HEK293 (cell line): ENCODE results near the gene SERINC2.

ENCODE experiments used
- CTCF ChIA-PET: fragments of 350-600 bp; formaldehyde crosslinking; extraction: SDS; loops from one replicate; lab custom pipeline; 2021; ENCODE audit warnings: antibody characterized with exemption; lab: Yijun Ruan, JAX
- POLR2A ChIA-PET: fragments of 300-600 bp; formaldehyde crosslinking; extraction: SDS; loops from one replicate; lab custom pipeline; 2020; ENCODE audit warnings: antibody characterized with exemption, inconsistent platforms; lab: Yijun Ruan, JAX
- H3K27ac ChIP-seq: fragments of 200-500 bp; sonication (Bioruptor generic); 2 replicates; pipeline ENCODE4 v1.5.1; 2014; ENCODE audit warnings: low read depth, low read length, control low read depth, inconsistent platforms; ENCODE audit errors: extremely low read depth
- H3K36me3 ChIP-seq, 2 experiments: fragments of 200-500 bp in 1 of 2; sonication (Bioruptor generic) in 1 of 2; 1 replicate in 1 of 2; 2 replicates in 1 of 2; pipeline ENCODE4 v1.5.1; 2014 to 2017; ENCODE audit warnings: inconsistent platforms in 2 of 2, low read length in 2 of 2; ENCODE audit not compliant: control insufficient read depth in 2 of 2, insufficient read depth in 1 of 2
- H3K4me1 ChIP-seq: fragments of 200-500 bp; sonication (Bioruptor generic); 2 replicates; pipeline ENCODE4 v1.5.1; 2014; ENCODE audit warnings: mild to moderate bottlenecking, low read length, inconsistent platforms; ENCODE audit not compliant: control insufficient read depth, insufficient read depth
- H3K4me3 ChIP-seq: 2 replicates; pipeline ENCODE4 v1.5.1; 2011; ENCODE audit warnings: low read depth, mild to moderate bottlenecking, control low read depth, low read length, moderate library complexity
- H3K9me3 ChIP-seq: fragments of 200-500 bp; sonication (Bioruptor generic); 2 replicates; pipeline ENCODE4 v1.5.1; 2014; ENCODE audit warnings: low read depth, low read length, inconsistent platforms; ENCODE audit not compliant: control insufficient read depth, insufficient read depth
- BCL6B ChIP-seq: fragments of 450-650 bp; formaldehyde crosslinking; IDR thresholded peaks from 2 replicates; pipeline ENCODE4 v1.5.1; 2017; ENCODE audit warnings: missing biosample characterization, missing genetic modification characterization
- GLI4 ChIP-seq: fragments of 450-650 bp; formaldehyde crosslinking; IDR thresholded peaks from 2 replicates; pipeline ENCODE4 v1.5.1; 2016; ENCODE audit warnings: missing biosample characterization, missing genetic modification characterization
- GLIS2 ChIP-seq: fragments of 450-650 bp; formaldehyde crosslinking; IDR thresholded peaks from 2 replicates; pipeline ENCODE4 v1.5.1; 2016; ENCODE audit warnings: missing biosample characterization, missing genetic modification characterization
- IKZF3 ChIP-seq: fragments of 450-650 bp; IDR thresholded peaks from 2 replicates; pipeline ENCODE4 v1.5.0; 2018; ENCODE audit warnings: missing biosample characterization, mild to moderate bottlenecking, missing genetic modification characterization, moderate library complexity
- KLF10 ChIP-seq: fragments of 450-650 bp; IDR thresholded peaks from 2 replicates; pipeline ENCODE4 v1.5.1; 2018; ENCODE audit warnings: missing biosample characterization, mild to moderate bottlenecking, missing genetic modification characterization
- PRDM10 ChIP-seq: fragments of 450-650 bp; formaldehyde crosslinking; IDR thresholded peaks from 2 replicates; pipeline ENCODE4 v1.5.1; 2016; ENCODE audit warnings: missing biosample characterization, missing genetic modification characterization
- ZBTB1 ChIP-seq: fragments of 450-650 bp; formaldehyde crosslinking; IDR thresholded peaks from 2 replicates; pipeline ENCODE4 v1.5.1; 2016; ENCODE audit warnings: missing biosample characterization, missing genetic modification characterization
- ZBTB17 ChIP-seq: fragments of 450-650 bp; formaldehyde crosslinking; IDR thresholded peaks from 2 replicates; pipeline ENCODE4 v1.5.1; 2016; ENCODE audit warnings: missing biosample characterization, missing genetic modification characterization
- ZFP3 ChIP-seq: fragments of 450-650 bp; formaldehyde crosslinking; IDR thresholded peaks from 2 replicates; pipeline ENCODE4 v1.5.1; 2016; ENCODE audit warnings: low read depth, missing biosample characterization, missing genetic modification characterization
- ZFP69B ChIP-seq: fragments of 450-650 bp; formaldehyde crosslinking; IDR thresholded peaks from 2 replicates; pipeline ENCODE4 v1.5.1; 2016; ENCODE audit warnings: missing biosample characterization, missing genetic modification characterization
- ZNF146 ChIP-seq: fragments of 450-650 bp; formaldehyde crosslinking; IDR thresholded peaks from 2 replicates; pipeline ENCODE4 v1.5.1; 2016; ENCODE audit warnings: missing biosample characterization, missing genetic modification characterization
- ZNF292 ChIP-seq: fragments of 450-650 bp; formaldehyde crosslinking; IDR thresholded peaks from 2 replicates; pipeline ENCODE4 v1.5.1; 2016; ENCODE audit warnings: low read depth, missing biosample characterization, missing genetic modification characterization, borderline replicate concordance
- ZNF341 ChIP-seq: fragments of 450-650 bp; formaldehyde crosslinking; IDR thresholded peaks from 2 replicates; pipeline ENCODE4; 2016; ENCODE audit warnings: low read depth, missing biosample characterization, missing genetic modification characterization
- ZNF354C ChIP-seq: fragments of 450-650 bp; formaldehyde crosslinking; IDR thresholded peaks from 2 replicates; pipeline ENCODE4 v1.5.1; 2016; ENCODE audit warnings: missing biosample characterization, missing genetic modification characterization, low read depth, borderline replicate concordance
- ZNF426 ChIP-seq: fragments of 450-650 bp; formaldehyde crosslinking; IDR thresholded peaks from 2 replicates; pipeline ENCODE4 v1.5.1; 2017; ENCODE audit warnings: missing biosample characterization, missing genetic modification characterization, mild to moderate bottlenecking, inconsistent platforms, moderate library complexity
- ZNF473 ChIP-seq: fragments of 450-650 bp; formaldehyde crosslinking; IDR thresholded peaks from 2 replicates; pipeline ENCODE4 v1.5.1; 2017; ENCODE audit warnings: missing biosample characterization, missing genetic modification characterization
- ZNF555 ChIP-seq: fragments of 450-650 bp; formaldehyde crosslinking; conservative IDR thresholded peaks from 2 replicates; pipeline ENCODE4 v1.5.1; 2017; ENCODE audit warnings: missing biosample characterization, mild to moderate bottlenecking, missing genetic modification characterization, inconsistent platforms
- ZNF626 ChIP-seq: fragments of 450-650 bp; sonication (Bioruptor Pico); formaldehyde crosslinking; IDR thresholded peaks from 2 replicates; pipeline ENCODE4 v1.5.1; 2018; ENCODE audit warnings: missing biosample characterization, missing genetic modification characterization, inconsistent platforms
- ZNF707 ChIP-seq: fragments of 450-650 bp; formaldehyde crosslinking; IDR thresholded peaks from 2 replicates; pipeline ENCODE4 v1.5.1; 2016; ENCODE audit warnings: missing biosample characterization, missing genetic modification characterization
- ZNF791 ChIP-seq: fragments of 450-650 bp; formaldehyde crosslinking; IDR thresholded peaks from 2 replicates; pipeline ENCODE4 v1.5.1; 2016; ENCODE audit warnings: missing biosample characterization, missing genetic modification characterization
- ZNF830 ChIP-seq: fragments of 450-650 bp; IDR thresholded peaks from 2 replicates; pipeline ENCODE4 v1.5.0; 2018; ENCODE audit warnings: missing biosample characterization, missing genetic modification characterization, low read depth, mild to moderate bottlenecking, moderate library complexity
- ZNF837 ChIP-seq: fragments of 450-650 bp; formaldehyde crosslinking; IDR thresholded peaks from 2 replicates; pipeline ENCODE4 v1.5.1; 2016; ENCODE audit warnings: missing biosample characterization, missing genetic modification characterization
- TF ChIP-seq, protein P1 (sequence below): fragments of 450-650 bp; formaldehyde crosslinking; conservative IDR thresholded peaks from 2 replicates; pipeline ENCODE4 v1.5.1; 2016; ENCODE audit warnings: low read depth, missing biosample characterization, missing genetic modification characterization
- TF ChIP-seq, protein P2 (sequence below): fragments of 450-650 bp; formaldehyde crosslinking; IDR thresholded peaks from 2 replicates; pipeline ENCODE4 v1.5.1; 2016; ENCODE audit warnings: missing biosample characterization, missing genetic modification characterization
- TF ChIP-seq, protein P3 (sequence below): fragments of 450-650 bp; formaldehyde crosslinking; IDR thresholded peaks from 2 replicates; pipeline ENCODE4 v1.5.1; 2016; ENCODE audit warnings: missing biosample characterization, missing genetic modification characterization

Gene SERINC2

GRCh38 chr1:31376375-31377134 is 36.5 kb upstream of the SERINC2 start:
- Histone ChIP-seq H3K36me3 (no peaks in the 10 kb centered on the region), H3K4me3 (no peak overlapping the region), H3K4me1 (no peaks in the 10 kb centered on the region), H3K9me3 (no peaks in the 10 kb centered on the region), H3K27ac (no peak overlapping the region)
- POLR2A ChIA-PET = interaction anchor here (1.0 to 1.8 kb wide), 2 partner anchors 35 to 80 kb away, joined by 3 to 11 read pairs; partner anchors contain the start of genes SNRNP40 and ZCCHC17
- CTCF ChIA-PET = interaction anchor here (0.8 to 1.9 kb wide), 5 partner anchors 18 to 192 kb away, joined by 4 to 8 read pairs (median 5); no protein-coding TSS in a partner anchor
- TF ChIP-seq ZNF791 (tag by site-specific recombination) = no peak
- TF ChIP-seq ZNF626 (tag by site-specific recombination) = no peak
- TF ChIP-seq ZNF426 = no peak
- 0 out of 2 replicates have a peak, but pooled peaks have one; percentile 31 for TF ChIP-seq ZBTB17
- TF ChIP-seq ZBTB1 (tag by site-specific recombination) = no peak
- no peak for TF ChIP-seq ZNF292 (tag by site-specific recombination)
- TF ChIP-seq ZNF341 (tag by site-specific recombination) = peak; percentile 65
- TF ChIP-seq ZNF146 (tag by site-specific recombination) = no peak
- no peak for TF ChIP-seq GLIS2
- TF ChIP-seq GLI4 (tag by site-specific recombination) = no peak
- no peak for TF ChIP-seq ZFP3 (tag by site-specific recombination)
- TF ChIP-seq ZNF555 (tag by site-specific recombination) = no peak
- TF ChIP-seq ZNF473 (tag by site-specific recombination) = no peak
- TF ChIP-seq ZNF830 (tag by site-specific recombination) = no peak
- TF ChIP-seq ZNF354C = no peak
- TF ChIP-seq, protein P1, sequence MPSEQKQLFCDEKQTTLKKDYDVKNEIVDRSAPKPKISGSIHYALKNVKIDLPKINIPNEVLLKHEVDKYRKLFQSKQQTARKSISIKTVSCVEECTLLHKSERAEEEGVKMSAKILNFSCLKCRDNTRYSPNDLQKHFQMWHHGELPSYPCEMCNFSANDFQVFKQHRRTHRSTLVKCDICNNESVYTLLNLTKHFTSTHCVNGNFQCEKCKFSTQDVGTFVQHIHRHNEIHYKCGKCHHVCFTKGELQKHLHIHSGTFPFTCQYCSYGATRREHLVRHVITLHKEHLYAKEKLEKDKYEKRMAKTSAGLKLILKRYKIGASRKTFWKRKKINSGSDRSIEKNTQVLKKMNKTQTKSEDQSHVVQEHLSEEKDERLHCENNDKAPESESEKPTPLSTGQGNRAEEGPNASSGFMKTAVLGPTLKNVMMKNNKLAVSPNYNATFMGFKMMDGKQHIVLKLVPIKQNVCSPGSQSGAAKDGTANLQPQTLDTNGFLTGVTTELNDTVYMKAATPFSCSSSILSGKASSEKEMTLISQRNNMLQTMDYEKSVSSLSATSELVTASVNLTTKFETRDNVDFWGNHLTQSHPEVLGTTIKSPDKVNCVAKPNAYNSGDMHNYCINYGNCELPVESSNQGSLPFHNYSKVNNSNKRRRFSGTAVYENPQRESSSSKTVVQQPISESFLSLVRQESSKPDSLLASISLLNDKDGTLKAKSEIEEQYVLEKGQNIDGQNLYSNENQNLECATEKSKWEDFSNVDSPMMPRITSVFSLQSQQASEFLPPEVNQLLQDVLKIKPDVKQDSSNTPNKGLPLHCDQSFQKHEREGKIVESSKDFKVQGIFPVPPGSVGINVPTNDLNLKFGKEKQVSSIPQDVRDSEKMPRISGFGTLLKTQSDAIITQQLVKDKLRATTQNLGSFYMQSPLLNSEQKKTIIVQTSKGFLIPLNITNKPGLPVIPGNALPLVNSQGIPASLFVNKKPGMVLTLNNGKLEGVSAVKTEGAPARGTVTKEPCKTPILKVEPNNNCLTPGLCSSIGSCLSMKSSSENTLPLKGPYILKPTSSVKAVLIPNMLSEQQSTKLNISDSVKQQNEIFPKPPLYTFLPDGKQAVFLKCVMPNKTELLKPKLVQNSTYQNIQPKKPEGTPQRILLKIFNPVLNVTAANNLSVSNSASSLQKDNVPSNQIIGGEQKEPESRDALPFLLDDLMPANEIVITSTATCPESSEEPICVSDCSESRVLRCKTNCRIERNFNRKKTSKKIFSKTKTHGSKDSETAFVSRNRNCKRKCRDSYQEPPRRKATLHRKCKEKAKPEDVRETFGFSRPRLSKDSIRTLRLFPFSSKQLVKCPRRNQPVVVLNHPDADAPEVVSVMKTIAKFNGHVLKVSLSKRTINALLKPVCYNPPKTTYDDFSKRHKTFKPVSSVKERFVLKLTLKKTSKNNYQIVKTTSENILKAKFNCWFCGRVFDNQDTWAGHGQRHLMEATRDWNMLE (tag by site-specific recombination) = no peak
- TF ChIP-seq PRDM10 (tag by site-specific recombination) = peak; percentile 90
- no peak for TF ChIP-seq BCL6B
- TF ChIP-seq ZNF837 = no peak
- TF ChIP-seq IKZF3 (tag by site-specific recombination) = no peak
- TF ChIP-seq KLF10 (tag by site-specific recombination) = no peak
- no peak for TF ChIP-seq ZFP69B (tag by site-specific recombination)
- TF ChIP-seq, protein P2, sequence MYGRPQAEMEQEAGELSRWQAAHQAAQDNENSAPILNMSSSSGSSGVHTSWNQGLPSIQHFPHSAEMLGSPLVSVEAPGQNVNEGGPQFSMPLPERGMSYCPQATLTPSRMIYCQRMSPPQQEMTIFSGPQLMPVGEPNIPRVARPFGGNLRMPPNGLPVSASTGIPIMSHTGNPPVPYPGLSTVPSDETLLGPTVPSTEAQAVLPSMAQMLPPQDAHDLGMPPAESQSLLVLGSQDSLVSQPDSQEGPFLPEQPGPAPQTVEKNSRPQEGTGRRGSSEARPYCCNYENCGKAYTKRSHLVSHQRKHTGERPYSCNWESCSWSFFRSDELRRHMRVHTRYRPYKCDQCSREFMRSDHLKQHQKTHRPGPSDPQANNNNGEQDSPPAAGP (tag by site-specific recombination) = peak; percentile 63
- TF ChIP-seq, protein P3, sequence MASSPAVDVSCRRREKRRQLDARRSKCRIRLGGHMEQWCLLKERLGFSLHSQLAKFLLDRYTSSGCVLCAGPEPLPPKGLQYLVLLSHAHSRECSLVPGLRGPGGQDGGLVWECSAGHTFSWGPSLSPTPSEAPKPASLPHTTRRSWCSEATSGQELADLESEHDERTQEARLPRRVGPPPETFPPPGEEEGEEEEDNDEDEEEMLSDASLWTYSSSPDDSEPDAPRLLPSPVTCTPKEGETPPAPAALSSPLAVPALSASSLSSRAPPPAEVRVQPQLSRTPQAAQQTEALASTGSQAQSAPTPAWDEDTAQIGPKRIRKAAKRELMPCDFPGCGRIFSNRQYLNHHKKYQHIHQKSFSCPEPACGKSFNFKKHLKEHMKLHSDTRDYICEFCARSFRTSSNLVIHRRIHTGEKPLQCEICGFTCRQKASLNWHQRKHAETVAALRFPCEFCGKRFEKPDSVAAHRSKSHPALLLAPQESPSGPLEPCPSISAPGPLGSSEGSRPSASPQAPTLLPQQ (tag by site-specific recombination) = 0 out of 2 replicates have a peak, but pooled peaks have one; percentile 22
- no peak for TF ChIP-seq ZNF707 (tag by site-specific recombination)
